ENCODE results near the gene USP32.

GRCh38 chr17:60351012-60351695 lies 40.8 kb downstream of the USP32 start:
- TF ChIP-seq, protein P1, sequence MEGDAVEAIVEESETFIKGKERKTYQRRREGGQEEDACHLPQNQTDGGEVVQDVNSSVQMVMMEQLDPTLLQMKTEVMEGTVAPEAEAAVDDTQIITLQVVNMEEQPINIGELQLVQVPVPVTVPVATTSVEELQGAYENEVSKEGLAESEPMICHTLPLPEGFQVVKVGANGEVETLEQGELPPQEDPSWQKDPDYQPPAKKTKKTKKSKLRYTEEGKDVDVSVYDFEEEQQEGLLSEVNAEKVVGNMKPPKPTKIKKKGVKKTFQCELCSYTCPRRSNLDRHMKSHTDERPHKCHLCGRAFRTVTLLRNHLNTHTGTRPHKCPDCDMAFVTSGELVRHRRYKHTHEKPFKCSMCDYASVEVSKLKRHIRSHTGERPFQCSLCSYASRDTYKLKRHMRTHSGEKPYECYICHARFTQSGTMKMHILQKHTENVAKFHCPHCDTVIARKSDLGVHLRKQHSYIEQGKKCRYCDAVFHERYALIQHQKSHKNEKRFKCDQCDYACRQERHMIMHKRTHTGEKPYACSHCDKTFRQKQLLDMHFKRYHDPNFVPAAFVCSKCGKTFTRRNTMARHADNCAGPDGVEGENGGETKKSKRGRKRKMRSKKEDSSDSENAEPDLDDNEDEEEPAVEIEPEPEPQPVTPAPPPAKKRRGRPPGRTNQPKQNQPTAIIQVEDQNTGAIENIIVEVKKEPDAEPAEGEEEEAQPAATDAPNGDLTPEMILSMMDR (IDR thresholded peaks at IDR 0.05; ENCODE audit: extremely low read depth in 1 of 2, insufficient read depth in 1 of 2, low read depth in 1 of 2, low read length in 2 of 2), result no peak
- TF ChIP-seq POLR2AphosphoS5 (IDR thresholded peaks at IDR 0.05; ENCODE audit: insufficient read depth, low read depth, low read length), result no peak
- TF ChIP-seq POLR2A (IDR thresholded peaks at IDR 0.05; ENCODE audit: low read depth, low read length), result no peak
- no peak for TF ChIP-seq MYC (IDR thresholded peaks at IDR 0.05; ENCODE audit: low read depth, low read length)
- no peak for TF ChIP-seq JUN (IDR thresholded peaks at IDR 0.05; ENCODE audit: borderline replicate concordance, insufficient read depth, insufficient read length, low read depth)
- TF ChIP-seq EZH2 (IDR thresholded peaks at IDR 0.05; ENCODE audit: borderline replicate concordance, low read depth, low read length, severe bottlenecking), result no peak

Data from endothelial cell of umbilical vein (primary cell).